ENCODE data around the gene RAB20. TPM values are rescaled to one million over a fixed set of nuclear protein-coding genes. Genes with fewer than 3 reads are reported as not detected.

Gene RAB20
- total RNA-seq, 1 experiment from 2014 or later, result 10.6 TPM

DNA sequence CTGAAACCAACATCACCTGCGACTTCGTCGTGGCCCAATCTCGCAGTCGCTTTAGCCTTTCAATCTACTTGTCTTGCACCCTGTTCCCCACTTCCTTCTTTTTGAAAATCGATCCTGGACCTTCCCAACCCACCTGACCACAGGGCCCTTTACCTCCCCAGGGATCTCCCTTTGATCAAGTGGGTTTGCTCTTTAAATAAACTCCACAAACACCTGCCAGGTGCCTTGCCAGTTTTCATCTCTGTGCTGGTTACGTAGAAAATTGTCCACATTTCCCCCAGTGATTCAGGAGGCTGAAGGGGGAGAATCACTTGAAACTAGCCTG lies 14.5 kb upstream of the RAB20 start:
- ChIA-PET RAD21 (ENCODE audit: low non-redundant PET in 1 of 2, low total read pairs in 2 of 2, uncharacterized antibody in 2 of 2, unreplicated experiment in 2 of 2) (interaction anchor here in 1 of 2 experiments (0.7 kb wide), 1 partner anchor 120 kb away, joined by 5 read pairs; no protein-coding TSS in a partner anchor), CTCF (interaction anchor here (1.5 kb wide), 1 partner anchor 120 kb away, joined by 3 read pairs; no protein-coding TSS in a partner anchor), POLR2A (no interaction called here)
- no peak overlapping the region for H3K4me3 ChIP-seq (replicated peaks in 1 of 2; ENCODE audit: low read depth in 1 of 2, low read length in 2 of 2)
- TF ChIP-seq ZNF274 (IDR thresholded peaks at IDR 0.05; ENCODE audit: low read depth, low read length), result no peak
- TF ChIP-seq FOSL1 (IDR thresholded peaks at IDR 0.05; ENCODE audit: low read depth), result no peak
- TF ChIP-seq, protein P1, sequence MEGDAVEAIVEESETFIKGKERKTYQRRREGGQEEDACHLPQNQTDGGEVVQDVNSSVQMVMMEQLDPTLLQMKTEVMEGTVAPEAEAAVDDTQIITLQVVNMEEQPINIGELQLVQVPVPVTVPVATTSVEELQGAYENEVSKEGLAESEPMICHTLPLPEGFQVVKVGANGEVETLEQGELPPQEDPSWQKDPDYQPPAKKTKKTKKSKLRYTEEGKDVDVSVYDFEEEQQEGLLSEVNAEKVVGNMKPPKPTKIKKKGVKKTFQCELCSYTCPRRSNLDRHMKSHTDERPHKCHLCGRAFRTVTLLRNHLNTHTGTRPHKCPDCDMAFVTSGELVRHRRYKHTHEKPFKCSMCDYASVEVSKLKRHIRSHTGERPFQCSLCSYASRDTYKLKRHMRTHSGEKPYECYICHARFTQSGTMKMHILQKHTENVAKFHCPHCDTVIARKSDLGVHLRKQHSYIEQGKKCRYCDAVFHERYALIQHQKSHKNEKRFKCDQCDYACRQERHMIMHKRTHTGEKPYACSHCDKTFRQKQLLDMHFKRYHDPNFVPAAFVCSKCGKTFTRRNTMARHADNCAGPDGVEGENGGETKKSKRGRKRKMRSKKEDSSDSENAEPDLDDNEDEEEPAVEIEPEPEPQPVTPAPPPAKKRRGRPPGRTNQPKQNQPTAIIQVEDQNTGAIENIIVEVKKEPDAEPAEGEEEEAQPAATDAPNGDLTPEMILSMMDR (IDR thresholded peaks at IDR 0.05 in 2 of 3, conservative IDR thresholded peaks at IDR 0.05 in 1 of 3; ENCODE audit: borderline replicate concordance in 1 of 3, insufficient read depth in 1 of 3, low read depth in 2 of 3, low read length in 2 of 3), result no peak
- no peak for TF ChIP-seq JUND (IDR thresholded peaks at IDR 0.05)
- TF ChIP-seq ELF1 (IDR thresholded peaks at IDR 0.05; ENCODE audit: borderline replicate concordance, low read depth), result no peak
- TF ChIP-seq ZFX (IDR thresholded peaks at IDR 0.05), result no peak
- TF ChIP-seq, protein P2, sequence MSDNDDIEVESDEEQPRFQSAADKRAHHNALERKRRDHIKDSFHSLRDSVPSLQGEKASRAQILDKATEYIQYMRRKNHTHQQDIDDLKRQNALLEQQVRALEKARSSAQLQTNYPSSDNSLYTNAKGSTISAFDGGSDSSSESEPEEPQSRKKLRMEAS (IDR thresholded peaks at IDR 0.05), result no peak
- TF ChIP-seq, protein P3, sequence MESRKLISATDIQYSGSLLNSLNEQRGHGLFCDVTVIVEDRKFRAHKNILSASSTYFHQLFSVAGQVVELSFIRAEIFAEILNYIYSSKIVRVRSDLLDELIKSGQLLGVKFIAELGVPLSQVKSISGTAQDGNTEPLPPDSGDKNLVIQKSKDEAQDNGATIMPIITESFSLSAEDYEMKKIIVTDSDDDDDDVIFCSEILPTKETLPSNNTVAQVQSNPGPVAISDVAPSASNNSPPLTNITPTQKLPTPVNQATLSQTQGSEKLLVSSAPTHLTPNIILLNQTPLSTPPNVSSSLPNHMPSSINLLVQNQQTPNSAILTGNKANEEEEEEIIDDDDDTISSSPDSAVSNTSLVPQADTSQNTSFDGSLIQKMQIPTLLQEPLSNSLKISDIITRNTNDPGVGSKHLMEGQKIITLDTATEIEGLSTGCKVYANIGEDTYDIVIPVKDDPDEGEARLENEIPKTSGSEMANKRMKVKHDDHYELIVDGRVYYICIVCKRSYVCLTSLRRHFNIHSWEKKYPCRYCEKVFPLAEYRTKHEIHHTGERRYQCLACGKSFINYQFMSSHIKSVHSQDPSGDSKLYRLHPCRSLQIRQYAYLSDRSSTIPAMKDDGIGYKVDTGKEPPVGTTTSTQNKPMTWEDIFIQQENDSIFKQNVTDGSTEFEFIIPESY (IDR thresholded peaks at IDR 0.05; ENCODE audit: extremely low read depth, insufficient replicate concordance, low read length), result no peak
- TF ChIP-seq CEBPB (IDR thresholded peaks at IDR 0.05; ENCODE audit: low read depth), result no peak
- no peak for TF ChIP-seq POLR2AphosphoS5 (IDR thresholded peaks at IDR 0.05; ENCODE audit: low read depth, low read length)
- TF ChIP-seq SIN3A (IDR thresholded peaks at IDR 0.05; ENCODE audit: low read depth), result no peak
- TF ChIP-seq TCF7L2 (IDR thresholded peaks at IDR 0.05; ENCODE audit: borderline replicate concordance, extremely low read depth, insufficient read depth, insufficient read length), result no peak
- no peak for TF ChIP-seq SRF (IDR thresholded peaks at IDR 0.05; ENCODE audit: low read depth)
- TF ChIP-seq RAD21 (IDR thresholded peaks at IDR 0.05; ENCODE audit: low read depth), result no peak
- TF ChIP-seq YY1 (IDR thresholded peaks at IDR 0.05; ENCODE audit: extremely low read depth, insufficient replicate concordance, low read depth, low read length), result no peak
- TF ChIP-seq EZH2phosphoT487 (IDR thresholded peaks at IDR 0.05; ENCODE audit: borderline replicate concordance), result no peak
- TF ChIP-seq, protein P4, sequence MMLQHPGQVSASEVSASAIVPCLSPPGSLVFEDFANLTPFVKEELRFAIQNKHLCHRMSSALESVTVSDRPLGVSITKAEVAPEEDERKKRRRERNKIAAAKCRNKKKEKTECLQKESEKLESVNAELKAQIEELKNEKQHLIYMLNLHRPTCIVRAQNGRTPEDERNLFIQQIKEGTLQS (IDR thresholded peaks at IDR 0.05), result no peak
- no peak for TF ChIP-seq SP1 (IDR thresholded peaks at IDR 0.05; ENCODE audit: low read depth)
- TF ChIP-seq, protein P5, sequence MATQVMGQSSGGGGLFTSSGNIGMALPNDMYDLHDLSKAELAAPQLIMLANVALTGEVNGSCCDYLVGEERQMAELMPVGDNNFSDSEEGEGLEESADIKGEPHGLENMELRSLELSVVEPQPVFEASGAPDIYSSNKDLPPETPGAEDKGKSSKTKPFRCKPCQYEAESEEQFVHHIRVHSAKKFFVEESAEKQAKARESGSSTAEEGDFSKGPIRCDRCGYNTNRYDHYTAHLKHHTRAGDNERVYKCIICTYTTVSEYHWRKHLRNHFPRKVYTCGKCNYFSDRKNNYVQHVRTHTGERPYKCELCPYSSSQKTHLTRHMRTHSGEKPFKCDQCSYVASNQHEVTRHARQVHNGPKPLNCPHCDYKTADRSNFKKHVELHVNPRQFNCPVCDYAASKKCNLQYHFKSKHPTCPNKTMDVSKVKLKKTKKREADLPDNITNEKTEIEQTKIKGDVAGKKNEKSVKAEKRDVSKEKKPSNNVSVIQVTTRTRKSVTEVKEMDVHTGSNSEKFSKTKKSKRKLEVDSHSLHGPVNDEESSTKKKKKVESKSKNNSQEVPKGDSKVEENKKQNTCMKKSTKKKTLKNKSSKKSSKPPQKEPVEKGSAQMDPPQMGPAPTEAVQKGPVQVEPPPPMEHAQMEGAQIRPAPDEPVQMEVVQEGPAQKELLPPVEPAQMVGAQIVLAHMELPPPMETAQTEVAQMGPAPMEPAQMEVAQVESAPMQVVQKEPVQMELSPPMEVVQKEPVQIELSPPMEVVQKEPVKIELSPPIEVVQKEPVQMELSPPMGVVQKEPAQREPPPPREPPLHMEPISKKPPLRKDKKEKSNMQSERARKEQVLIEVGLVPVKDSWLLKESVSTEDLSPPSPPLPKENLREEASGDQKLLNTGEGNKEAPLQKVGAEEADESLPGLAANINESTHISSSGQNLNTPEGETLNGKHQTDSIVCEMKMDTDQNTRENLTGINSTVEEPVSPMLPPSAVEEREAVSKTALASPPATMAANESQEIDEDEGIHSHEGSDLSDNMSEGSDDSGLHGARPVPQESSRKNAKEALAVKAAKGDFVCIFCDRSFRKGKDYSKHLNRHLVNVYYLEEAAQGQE (IDR thresholded peaks at IDR 0.05; ENCODE audit: low read depth), result no peak
- peak overlapping the region; percentile 50 for H3K4me2 ChIP-seq (ENCODE audit: low read length)
- H3K27me3 ChIP-seq (ENCODE audit: insufficient read depth, low read length), result no peaks in the 10 kb centered on the region
- no peak for DNase-seq (ENCODE audit: low read depth, low spot score)
- H3K27ac ChIP-seq (ENCODE audit: low read depth, low read length), result no peak overlapping the region
- H3K36me3 ChIP-seq (ENCODE audit: control insufficient read depth in 1 of 2, insufficient read depth in 2 of 2, low read length in 2 of 2), result no peaks in the 10 kb centered on the region
- no peaks in the 10 kb centered on the region for H3K79me2 ChIP-seq (ENCODE audit: insufficient read depth, low read length)
- intact Hi-C loops (cut with micrococcal nuclease), result no loop called here
- no TSS peak for BruUV-seq (replicated peaks)
- no peaks in the 10 kb centered on the region for H4K20me1 ChIP-seq (ENCODE audit: insufficient read depth)
- peaks cover 3 to 13% of the 10 kb centered on the region in 2 experiments for H3K4me1 ChIP-seq (ENCODE audit: control insufficient read depth in 1 of 2, insufficient read depth in 2 of 2, low read length in 2 of 2)
- no peaks in the 10 kb centered on the region for H3K9me2 ChIP-seq (ENCODE audit: insufficient read depth)
- no peak for ATAC-seq
- no peaks in the 10 kb centered on the region for H3K9me3 ChIP-seq (ENCODE audit: control insufficient read depth in 1 of 2, insufficient read depth in 1 of 2, low read depth in 1 of 2, low read length in 2 of 2)
- H2AFZ ChIP-seq (ENCODE audit: low read depth, low read length, poor library complexity, severe bottlenecking), result no peak overlapping the region
- H3K9ac ChIP-seq (ENCODE audit: low read length), result no peak overlapping the region

Measured in HCT116 (cell line).